DOHH2 (cell line): Measurements from ENCODE around the gene KMT2C.

Experiments used
- CTCF ChIP-seq: fragments of 200-600 bp; sonication (generic); IDR thresholded peaks from one replicate; pipeline ENCODE4 v1.5.1; 2014; ENCODE audit warnings: antibody characterized with exemption, mild to moderate bottlenecking, low read depth, low read length; ENCODE audit not compliant: poor library complexity, severe bottlenecking
- EZH2phosphoT487 ChIP-seq: fragments of 200-600 bp; sonication (generic); IDR thresholded peaks from 2 replicates; pipeline ENCODE4 v1.6.1; 2017; ENCODE audit warnings: borderline replicate concordance, mild to moderate bottlenecking, antibody characterized with exemption, low read length, moderate library complexity, mixed read lengths

GRCh38 chr7:152312316-152312715 lies 123.5 kb downstream of the KMT2C start:
- TF ChIP-seq CTCF = no peak
- TF ChIP-seq EZH2phosphoT487 = no peak
